Measurements from ENCODE around the gene PIH1D1.

PIH1D1 gene

DNA sequence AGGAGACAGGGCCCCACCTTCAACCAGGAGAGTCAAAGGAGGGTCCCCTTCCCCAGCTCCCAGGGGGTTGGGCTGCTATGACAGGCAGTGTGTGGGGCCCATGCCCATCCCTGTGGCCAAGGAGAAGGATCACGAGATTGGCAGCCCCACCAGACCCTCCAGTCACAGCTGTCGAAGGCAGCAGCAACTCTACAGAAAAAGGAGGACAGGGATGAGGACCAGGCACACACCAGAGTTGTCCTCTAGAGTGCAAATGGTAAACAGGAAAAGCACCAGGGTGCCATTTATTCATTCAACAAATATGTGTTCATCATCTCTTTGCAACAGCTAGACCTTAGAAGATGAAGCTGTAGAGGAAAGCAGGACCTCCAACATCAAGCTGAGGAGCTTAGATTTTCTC is 32.4 kb downstream of the PIH1D1 start:
- no peak for DNase-seq (ENCODE audit: low spot score)

- DNase-seq (ENCODE audit: low spot score) = no peak
Measured at GRCh38 chr19:49418511-49418910, 33.1 kb downstream of the PIH1D1 start.

- no peak for DNase-seq (ENCODE audit: low spot score)
Measured at GRCh38 chr19:49417088-49417487, 34.5 kb downstream of the PIH1D1 start.

DNA sequence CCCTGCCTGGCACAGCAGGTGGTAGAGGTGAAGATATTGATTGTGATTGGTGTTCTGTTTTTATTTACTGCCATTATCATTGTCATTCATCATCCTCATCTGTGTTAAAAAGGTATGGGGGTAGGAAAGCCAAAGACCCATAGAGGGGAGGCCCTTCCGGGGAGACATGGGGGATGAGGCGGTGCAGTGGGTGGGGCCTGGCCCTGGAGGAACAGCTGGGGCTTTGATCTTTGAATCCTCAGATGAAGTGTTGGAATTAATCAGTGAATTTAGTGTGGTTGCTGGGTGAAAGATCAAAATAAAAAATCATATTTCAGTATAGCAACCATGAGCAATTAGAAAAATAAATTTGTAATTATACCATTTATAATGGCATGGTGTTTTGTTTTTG is 35.8 kb downstream of the PIH1D1 start:
- DNase-seq (ENCODE audit: low spot score) = no peak

DNA sequence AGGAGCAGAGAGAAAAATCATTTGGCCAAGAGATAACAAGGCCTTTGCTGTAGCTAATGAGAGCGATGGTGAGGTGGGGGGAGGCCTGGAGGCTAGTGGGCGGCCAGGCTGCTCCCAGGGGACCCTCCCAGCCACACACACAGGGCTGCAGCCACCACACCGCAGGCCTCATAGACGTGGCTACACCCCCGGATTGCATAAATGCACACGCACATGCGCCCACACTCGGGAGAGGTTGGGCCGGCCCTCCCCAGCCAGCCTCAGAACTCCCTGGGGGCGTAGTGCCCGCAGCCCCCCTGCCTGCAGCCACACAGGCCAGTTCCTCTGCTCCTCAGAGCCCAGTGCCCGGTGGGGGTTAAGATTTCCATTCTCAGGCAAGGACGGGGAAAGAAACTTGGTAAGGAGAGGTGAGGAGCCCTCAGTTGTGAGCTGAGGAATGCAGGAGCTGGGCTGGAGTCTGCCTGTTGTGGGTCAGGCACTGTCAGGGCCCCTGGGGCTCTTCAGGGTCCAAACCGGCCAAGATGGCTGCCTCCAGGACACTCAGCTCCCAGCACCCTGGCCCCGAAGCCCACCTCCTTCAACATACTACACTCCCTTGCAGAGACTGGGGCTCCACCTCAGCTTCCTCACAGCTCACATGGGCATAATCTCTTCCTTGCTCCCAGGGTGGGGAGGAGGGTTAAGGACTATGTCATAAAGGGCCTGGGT is 36.4 kb downstream of the PIH1D1 start:
- no peak for DNase-seq (ENCODE audit: low spot score)

DNA sequence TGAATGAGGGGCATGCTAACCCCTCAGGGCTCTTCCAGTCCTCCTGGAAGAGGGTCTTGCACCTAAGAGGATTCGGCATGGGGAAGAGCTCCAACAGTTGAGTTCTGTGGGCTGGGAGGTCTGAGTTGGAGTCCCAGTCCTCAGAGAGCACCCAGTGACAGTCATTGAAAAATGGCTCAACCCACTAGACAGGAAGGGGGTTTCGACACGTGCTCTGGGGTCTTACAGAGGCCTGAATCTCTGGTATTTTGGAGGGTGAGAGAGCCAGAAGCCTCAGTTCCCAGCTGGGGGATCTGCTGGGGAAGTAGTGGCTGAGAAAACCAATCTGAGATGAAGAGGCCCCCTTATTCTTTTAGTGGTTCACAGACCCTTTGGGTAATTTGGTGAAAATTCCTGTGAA is 37.4 kb downstream of the PIH1D1 start:
- DNase-seq (ENCODE audit: low spot score) = no peak

DNA sequence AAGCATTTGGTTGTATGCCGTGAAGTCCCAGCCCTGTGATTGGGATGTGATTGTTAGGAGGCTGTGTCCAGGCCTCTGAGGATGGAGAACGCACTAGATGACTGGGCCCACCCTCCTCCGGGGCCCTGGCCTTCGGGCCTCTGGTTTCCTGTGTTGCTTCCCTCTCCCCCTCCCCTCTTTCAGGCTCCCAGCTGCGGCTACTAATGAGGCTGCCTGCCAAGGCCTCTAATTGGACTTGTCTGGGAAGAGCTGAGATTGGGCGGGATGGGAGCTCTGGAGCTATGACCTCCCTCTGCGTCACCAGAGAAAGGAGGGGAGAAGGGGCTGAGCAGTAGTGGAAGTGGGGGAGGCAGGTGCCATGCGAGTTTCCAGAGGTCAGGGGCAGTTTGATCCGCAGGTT is 38.3 kb downstream of the PIH1D1 start:
- DNase-seq (ENCODE audit: low spot score) = no peak

DNA sequence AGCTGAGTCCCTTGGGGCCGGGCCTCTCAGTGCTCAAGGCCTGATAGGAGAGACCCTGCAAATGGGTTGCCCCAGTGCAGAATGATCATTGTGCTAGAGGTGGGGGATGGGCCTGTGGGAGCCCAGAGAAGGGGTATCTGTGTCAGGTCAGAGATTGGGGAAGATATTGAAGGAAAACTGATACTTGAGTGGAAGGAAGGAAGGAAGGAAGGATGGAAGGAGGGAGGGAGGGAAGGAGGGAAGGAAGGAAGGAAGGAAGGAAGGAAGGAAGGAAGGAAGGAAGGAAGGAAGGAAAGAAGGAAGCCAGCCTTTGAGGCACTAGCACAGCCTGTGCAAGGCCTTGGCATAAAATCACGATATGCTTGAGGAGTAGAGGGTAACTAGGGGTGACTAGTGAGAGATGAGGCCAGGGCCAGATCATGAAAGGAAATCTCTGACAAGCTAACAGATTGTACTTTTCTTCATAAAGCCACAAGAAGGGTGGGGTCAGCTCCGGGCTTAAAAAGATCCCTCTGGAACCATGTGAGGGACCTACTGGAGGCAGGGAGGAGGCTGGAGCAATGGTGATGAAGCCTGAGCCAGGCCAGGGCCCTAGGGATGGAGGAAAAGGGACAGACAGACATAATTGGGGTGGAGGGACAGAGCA is 39.8 kb downstream of the PIH1D1 start:
- no peak for DNase-seq (ENCODE audit: low spot score)

- no peak for DNase-seq (ENCODE audit: low spot score)
Measured at GRCh38 chr19:49409441-49410029, 42.1 kb downstream of the PIH1D1 start.

GRCh38 chr19:49408816-49409440 is 42.7 kb downstream of the PIH1D1 start:
- DNase-seq (ENCODE audit: low spot score) = no peak

GRCh38 chr19:49407482-49408015 is 44.1 kb downstream of the PIH1D1 start:
- no peak for DNase-seq (ENCODE audit: low spot score)

GRCh38 chr19:49407079-49407478 is 44.5 kb downstream of the PIH1D1 start:
- DNase-seq (ENCODE audit: low spot score) = no peak

DNA sequence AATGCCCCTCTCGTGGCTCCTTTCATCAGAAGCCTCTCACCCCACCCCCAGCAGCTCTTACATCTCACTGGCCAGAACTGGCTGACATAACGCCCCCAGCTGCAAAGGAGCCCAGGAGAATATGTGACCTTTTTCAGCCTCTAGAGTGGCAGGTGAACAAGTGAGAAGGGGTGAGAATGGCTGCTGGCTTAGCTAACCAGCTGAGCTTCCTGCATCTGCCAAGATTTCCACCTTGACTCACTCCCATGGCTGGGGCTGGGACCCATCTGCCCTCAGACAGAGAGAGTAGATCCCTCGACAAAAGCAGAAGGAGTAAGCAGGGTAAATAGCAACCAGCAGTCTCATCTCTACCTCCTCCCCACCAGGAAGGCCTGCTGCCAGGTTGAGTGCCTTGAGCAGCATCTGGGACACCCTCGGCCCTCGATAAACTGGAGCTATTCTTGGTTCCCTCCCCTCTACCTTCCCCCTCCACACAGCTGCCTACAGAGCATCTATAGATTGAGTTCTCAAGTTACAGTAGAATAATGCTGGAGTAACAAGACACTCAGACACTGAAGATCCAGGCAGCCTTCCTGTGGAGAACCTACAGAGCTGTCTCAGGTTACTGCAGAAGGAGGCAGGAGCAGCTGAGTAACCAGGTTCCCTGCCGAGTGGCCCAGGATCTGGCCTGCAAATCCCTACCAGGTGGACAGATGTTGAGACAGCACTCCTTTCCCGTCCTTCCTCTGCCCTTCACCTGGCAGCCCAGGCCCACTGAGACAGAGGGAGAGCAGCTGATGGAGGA is 48.0 kb downstream of the PIH1D1 start:
- no peak for DNase-seq (ENCODE audit: low spot score)

GRCh38 chr19:49400029-49400428 is 51.6 kb downstream of the PIH1D1 start:
- DNase-seq (ENCODE audit: low spot score) = no peak

- DNase-seq (ENCODE audit: low spot score) = no peak
Measured at GRCh38 chr19:49398931-49399330, 52.7 kb downstream of the PIH1D1 start.

GRCh38 chr19:49398001-49398615 is 53.5 kb downstream of the PIH1D1 start:
- DNase-seq (ENCODE audit: low spot score) = no peak

GRCh38 chr19:49396738-49397505 is 54.7 kb downstream of the PIH1D1 start:
- DNase-seq (ENCODE audit: low spot score) = no peak

All from Ammon's horn (tissue), 1 donor.